ENCODE measurements around the gene PAX7.

Gene PAX7

DNA sequence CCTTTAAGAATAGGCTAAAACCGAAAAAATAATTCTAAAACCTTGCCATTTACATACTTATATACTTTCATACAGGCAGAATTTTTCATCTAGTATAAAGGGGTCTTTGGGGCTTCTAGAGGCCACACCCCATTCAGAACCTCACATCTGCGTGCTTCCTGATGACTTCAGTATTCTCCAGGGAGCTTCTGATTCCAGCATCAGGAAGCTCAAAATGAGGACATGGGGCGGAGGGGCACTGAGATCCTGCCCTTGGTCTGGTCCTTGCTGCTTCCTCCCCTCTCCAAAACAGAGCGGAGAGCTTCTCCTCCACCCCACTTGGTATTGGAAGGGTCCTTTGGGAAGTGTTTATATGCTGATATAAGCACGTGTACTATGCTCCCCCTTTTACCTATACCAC, 13.8 kb downstream of the PAX7 start:
- Histone ChIP-seq H3K27me3 (ENCODE audit: insufficient read depth, poor library complexity, severe bottlenecking) (peaks cover 70% of the 10 kb centered on the region), H3K4me3 (replicated peaks; ENCODE audit: insufficient read depth, low read length) (no peak overlapping the region), H3K27ac (replicated peaks) (no peak overlapping the region)
- DNase-seq (ENCODE audit: low read depth in 1 of 2, low spot score in 1 of 2): no peak
- TF ChIP-seq SPI1 (IDR thresholded peaks at IDR 0.05; ENCODE audit: borderline replicate concordance, low read depth): no peak
- TF ChIP-seq POLR2AphosphoS5 (IDR thresholded peaks at IDR 0.05; ENCODE audit: low read depth): no peak
- TF ChIP-seq, protein P1, sequence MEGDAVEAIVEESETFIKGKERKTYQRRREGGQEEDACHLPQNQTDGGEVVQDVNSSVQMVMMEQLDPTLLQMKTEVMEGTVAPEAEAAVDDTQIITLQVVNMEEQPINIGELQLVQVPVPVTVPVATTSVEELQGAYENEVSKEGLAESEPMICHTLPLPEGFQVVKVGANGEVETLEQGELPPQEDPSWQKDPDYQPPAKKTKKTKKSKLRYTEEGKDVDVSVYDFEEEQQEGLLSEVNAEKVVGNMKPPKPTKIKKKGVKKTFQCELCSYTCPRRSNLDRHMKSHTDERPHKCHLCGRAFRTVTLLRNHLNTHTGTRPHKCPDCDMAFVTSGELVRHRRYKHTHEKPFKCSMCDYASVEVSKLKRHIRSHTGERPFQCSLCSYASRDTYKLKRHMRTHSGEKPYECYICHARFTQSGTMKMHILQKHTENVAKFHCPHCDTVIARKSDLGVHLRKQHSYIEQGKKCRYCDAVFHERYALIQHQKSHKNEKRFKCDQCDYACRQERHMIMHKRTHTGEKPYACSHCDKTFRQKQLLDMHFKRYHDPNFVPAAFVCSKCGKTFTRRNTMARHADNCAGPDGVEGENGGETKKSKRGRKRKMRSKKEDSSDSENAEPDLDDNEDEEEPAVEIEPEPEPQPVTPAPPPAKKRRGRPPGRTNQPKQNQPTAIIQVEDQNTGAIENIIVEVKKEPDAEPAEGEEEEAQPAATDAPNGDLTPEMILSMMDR (IDR thresholded peaks at IDR 0.05; ENCODE audit: insufficient read depth, low read length): no peak
- TF ChIP-seq, protein P2, sequence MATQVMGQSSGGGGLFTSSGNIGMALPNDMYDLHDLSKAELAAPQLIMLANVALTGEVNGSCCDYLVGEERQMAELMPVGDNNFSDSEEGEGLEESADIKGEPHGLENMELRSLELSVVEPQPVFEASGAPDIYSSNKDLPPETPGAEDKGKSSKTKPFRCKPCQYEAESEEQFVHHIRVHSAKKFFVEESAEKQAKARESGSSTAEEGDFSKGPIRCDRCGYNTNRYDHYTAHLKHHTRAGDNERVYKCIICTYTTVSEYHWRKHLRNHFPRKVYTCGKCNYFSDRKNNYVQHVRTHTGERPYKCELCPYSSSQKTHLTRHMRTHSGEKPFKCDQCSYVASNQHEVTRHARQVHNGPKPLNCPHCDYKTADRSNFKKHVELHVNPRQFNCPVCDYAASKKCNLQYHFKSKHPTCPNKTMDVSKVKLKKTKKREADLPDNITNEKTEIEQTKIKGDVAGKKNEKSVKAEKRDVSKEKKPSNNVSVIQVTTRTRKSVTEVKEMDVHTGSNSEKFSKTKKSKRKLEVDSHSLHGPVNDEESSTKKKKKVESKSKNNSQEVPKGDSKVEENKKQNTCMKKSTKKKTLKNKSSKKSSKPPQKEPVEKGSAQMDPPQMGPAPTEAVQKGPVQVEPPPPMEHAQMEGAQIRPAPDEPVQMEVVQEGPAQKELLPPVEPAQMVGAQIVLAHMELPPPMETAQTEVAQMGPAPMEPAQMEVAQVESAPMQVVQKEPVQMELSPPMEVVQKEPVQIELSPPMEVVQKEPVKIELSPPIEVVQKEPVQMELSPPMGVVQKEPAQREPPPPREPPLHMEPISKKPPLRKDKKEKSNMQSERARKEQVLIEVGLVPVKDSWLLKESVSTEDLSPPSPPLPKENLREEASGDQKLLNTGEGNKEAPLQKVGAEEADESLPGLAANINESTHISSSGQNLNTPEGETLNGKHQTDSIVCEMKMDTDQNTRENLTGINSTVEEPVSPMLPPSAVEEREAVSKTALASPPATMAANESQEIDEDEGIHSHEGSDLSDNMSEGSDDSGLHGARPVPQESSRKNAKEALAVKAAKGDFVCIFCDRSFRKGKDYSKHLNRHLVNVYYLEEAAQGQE (IDR thresholded peaks at IDR 0.05; ENCODE audit: insufficient replicate concordance, low read depth): no peak
- TF ChIP-seq GABPA (IDR thresholded peaks at IDR 0.05; ENCODE audit: low read depth): no peak

DNA sequence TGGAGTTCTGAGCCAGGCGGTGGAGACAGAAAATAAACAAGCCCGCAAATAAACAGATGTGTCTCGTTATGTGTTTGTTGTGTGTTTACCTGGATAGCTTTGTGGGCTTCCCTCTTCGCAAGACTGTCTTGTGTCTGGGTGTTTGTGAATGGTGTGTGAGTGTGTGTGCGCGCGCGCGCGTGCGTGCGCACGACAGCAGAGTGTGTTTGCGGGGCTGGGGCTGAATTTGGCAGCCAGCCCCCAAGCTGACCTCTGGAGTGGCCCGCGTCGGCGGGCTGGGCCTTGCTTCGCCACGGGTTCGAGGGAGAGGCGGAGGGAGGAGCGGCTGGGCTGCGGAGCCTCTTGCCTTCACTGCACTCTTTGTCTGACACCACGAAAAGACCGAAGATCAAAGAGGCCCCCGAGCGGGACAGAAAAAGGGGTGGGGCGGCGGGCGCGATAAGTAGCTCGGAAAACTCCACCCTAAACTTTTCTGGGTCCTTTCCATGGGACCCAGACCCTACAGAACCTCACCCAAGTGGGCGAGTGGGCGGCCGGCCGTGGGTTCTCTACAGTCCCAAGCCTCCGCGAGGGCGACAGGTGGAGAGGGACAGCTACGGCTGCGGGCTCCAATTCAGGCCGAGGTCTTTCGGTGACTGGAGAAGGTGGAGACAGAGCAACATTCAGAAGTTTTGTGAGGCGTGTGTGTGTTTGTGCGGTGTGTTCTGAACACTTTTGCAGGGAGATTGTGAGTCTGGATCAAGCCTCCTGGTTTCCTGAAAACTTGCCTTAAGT, 14.5 kb downstream of the PAX7 start:
- H3K27me3 ChIP-seq (ENCODE audit: insufficient read depth, poor library complexity, severe bottlenecking): peaks cover 66% of the 10 kb centered on the region
- no peak for DNase-seq (ENCODE audit: low read depth in 1 of 2, low spot score in 1 of 2)
- TF ChIP-seq, protein P2 (IDR thresholded peaks at IDR 0.05; ENCODE audit: insufficient replicate concordance, low read depth): no peak
- no peak for TF ChIP-seq GABPA (IDR thresholded peaks at IDR 0.05; ENCODE audit: low read depth)
- TF ChIP-seq POLR2AphosphoS5 (IDR thresholded peaks at IDR 0.05; ENCODE audit: low read depth): no peak
- TF ChIP-seq, protein P1 (IDR thresholded peaks at IDR 0.05; ENCODE audit: insufficient read depth, low read length): no peak
- TF ChIP-seq SPI1 (IDR thresholded peaks at IDR 0.05; ENCODE audit: borderline replicate concordance, low read depth): no peak

DNA sequence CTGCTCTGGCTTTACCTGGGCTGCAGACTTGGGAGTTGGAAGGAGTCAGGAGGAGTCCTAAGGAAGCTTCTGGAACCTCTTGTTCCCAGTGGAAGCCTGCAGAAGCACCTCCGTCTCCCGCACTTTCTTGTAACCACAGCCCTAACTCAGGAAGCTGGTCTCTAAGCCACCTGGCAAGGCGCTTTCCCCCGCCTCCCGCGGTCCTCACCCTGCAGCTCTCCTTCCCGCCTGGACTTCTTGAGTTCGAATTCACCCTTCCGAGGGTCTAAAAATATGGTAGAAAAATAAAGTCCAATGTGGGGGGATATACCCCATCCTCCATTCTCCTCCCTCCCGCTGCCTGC, 15.1 kb downstream of the PAX7 start:
- peaks cover 65% of the 10 kb centered on the region for H3K27me3 ChIP-seq (ENCODE audit: insufficient read depth, poor library complexity, severe bottlenecking)
- TF ChIP-seq, protein P1 (IDR thresholded peaks at IDR 0.05; ENCODE audit: insufficient read depth, low read length): no peak
- TF ChIP-seq, protein P2 (IDR thresholded peaks at IDR 0.05; ENCODE audit: insufficient replicate concordance, low read depth): no peak
- no peak for TF ChIP-seq SPI1 (IDR thresholded peaks at IDR 0.05; ENCODE audit: borderline replicate concordance, low read depth)
- TF ChIP-seq GABPA (IDR thresholded peaks at IDR 0.05; ENCODE audit: low read depth): no peak
- TF ChIP-seq POLR2AphosphoS5 (IDR thresholded peaks at IDR 0.05; ENCODE audit: low read depth): no peak
- no peak overlapping the region for H3K27ac ChIP-seq (replicated peaks)
- no peak for DNase-seq (ENCODE audit: low read depth in 1 of 2, low spot score in 1 of 2)
- no peak overlapping the region for H3K4me3 ChIP-seq (replicated peaks; ENCODE audit: insufficient read depth, low read length)

More for the DNA sequence above, 14.5 kb downstream of the PAX7 start:
- H3K4me3 ChIP-seq (replicated peaks; ENCODE audit: insufficient read depth, low read length): no peak overlapping the region
- H3K27ac ChIP-seq (replicated peaks): no peak overlapping the region

Data from HL-60 (cell line).